Lower leg skin (tissue), 3 donors: ENCODE results near the gene SIK2.

Source experiments
- POLR2A ChIP-seq, 2 donors: fragments of 450-650 bp; IDR thresholded peaks; one replicate each; pipeline ENCODE4 v1.6.1; 2016 to 2017; ENCODE audit warnings: antibody characterized with exemption in 2 of 2, mild to moderate bottlenecking in 1 of 2, moderate library complexity in 1 of 2
- TF ChIP-seq, protein P1 (sequence below), 3 donors: fragments of 450-650 bp; IDR thresholded peaks; one replicate each; pipeline ENCODE4 v1.5.1; 2016; ENCODE audit warnings: antibody characterized with exemption in 3 of 3, mild to moderate bottlenecking in 3 of 3, moderate library complexity in 2 of 3

DNA sequence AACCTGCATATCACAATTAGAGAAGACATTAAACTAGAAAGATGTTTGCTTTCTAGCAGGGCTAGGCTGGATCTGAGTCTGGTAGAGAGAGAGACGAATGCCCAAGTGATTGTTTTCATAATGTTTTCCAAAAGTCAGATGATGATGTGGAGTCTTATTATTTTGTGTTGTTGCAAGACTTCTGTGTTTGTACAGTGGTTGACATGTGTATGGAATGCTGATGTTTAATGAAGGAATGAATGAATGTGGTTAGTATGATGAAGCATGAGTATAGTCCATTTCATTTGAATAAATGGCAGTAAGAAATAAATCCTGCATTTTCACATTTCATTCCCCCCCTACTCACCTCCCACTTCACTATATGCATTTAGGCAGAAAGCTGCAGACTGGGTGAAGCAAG, 94.3 kb downstream of the SIK2 start:
- TF ChIP-seq POLR2A (IDR thresholded peaks at IDR 0.05) = no peak
- TF ChIP-seq, protein P1, sequence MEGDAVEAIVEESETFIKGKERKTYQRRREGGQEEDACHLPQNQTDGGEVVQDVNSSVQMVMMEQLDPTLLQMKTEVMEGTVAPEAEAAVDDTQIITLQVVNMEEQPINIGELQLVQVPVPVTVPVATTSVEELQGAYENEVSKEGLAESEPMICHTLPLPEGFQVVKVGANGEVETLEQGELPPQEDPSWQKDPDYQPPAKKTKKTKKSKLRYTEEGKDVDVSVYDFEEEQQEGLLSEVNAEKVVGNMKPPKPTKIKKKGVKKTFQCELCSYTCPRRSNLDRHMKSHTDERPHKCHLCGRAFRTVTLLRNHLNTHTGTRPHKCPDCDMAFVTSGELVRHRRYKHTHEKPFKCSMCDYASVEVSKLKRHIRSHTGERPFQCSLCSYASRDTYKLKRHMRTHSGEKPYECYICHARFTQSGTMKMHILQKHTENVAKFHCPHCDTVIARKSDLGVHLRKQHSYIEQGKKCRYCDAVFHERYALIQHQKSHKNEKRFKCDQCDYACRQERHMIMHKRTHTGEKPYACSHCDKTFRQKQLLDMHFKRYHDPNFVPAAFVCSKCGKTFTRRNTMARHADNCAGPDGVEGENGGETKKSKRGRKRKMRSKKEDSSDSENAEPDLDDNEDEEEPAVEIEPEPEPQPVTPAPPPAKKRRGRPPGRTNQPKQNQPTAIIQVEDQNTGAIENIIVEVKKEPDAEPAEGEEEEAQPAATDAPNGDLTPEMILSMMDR (IDR thresholded peaks at IDR 0.05) = no peak
